HT-29 (cell line): Measurements from ENCODE around the gene ARID3B. TPM values are rescaled to one million over a fixed set of nuclear protein-coding genes. Genes with fewer than 3 reads are reported as not detected.
"Not testable (repeated sequence)": the region's sequence is repeated elsewhere in the genome, so short reads cannot be mapped to it uniquely, and the experiment has no call there.

ENCODE experiments used
- DNase-seq: peaks from one replicate; pipeline ENCODE4 v3.0.0-alpha.2; 2015; ENCODE audit warnings: low spot score
- total RNA-seq: library from RNA; depleted of rRNA; stranded (reverse); fragments of >200 nt; shearing (Covaris generic); gene quantifications from 2 replicates; pipeline ENCODE4 v1.2.3, GENCODE V29; 2014; rRNA removed

ARID3B gene
- total RNA-seq = 4.4 and 5.1 TPM in 2 replicates

DNA sequence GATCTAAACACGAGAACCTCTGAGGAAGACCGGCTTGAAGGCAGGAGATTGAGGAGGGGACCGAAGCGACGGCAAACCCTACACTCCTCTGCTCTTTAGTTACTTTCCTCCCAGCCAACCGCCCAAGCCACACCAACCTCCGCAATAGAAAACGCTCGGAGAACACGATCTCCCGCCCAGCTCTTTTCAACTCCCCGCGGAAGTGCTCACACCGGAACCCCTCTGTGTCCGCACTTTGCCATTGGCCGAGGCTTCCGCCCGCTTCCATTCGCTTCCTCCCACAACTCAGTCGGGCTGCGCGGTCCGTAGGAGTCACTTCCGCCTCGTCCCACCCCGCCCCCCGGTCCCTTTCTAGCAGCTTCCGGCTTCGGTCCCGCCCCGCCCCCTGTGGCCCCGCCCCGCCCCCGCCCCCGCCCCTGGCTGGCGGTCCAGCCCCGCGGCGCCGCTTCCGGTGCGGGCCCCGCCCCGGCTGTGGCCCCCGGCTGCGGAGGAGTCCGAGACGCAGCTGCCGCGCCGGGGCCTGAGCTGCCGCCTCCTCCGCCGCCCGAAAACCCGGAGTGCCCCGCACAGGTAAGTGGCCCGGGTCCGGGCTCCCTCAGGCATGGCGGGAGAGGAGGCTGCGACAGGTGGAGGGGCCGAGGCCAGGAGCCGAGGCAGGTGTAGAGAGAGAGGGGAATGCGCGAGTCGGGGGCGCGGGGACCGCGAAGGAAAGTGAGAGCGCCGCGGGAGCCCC lies at the start of gene ARID3B:
ARID3B (plus strand) TSS at position 460 of the 733 bp plus-strand sequence. CDS start 2,717 bp downstream, outside the sequence.
- peak; percentile 99 for DNase-seq

DNA sequence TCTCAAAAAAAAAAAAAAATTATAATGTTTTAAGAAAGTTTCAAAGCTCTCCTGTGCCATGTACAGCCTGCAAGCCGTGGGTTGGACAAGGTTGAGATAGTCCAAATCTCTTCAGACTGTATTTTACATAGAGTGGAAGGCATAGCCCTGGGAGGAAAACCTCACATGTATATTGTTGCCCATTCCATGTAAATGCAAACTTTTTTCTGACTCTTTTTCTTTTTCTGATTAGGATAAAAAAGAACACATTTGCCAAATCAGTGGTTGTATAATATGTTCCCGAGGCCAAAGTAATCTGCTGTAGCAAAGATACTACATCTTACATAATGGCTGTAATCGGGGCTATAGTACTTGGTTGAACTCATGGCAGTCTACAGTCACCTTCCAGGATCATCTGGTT lies 44.4 kb upstream of the ARID3B start:
- DNase-seq = no peak

DNA sequence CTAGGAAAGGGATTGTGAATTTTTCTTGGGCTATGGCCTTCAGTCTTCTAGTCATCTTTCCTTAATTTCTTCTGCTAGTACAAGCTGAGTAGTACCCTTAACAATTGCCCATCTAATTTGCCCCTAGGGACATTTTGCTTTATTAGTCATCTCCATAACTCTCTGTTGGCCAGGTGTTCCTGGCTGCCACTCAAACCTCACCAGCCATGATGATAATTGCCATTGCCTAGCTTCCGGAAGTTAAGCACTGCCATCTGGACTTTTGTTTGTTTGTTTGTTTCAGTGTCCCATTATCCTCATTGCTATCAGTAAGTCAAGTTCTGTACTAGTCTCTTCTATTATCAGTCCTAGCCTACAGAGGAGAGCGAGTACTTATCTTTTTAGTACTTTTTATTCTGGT lies 43.4 kb upstream of the ARID3B start:
- no peak for DNase-seq

DNA sequence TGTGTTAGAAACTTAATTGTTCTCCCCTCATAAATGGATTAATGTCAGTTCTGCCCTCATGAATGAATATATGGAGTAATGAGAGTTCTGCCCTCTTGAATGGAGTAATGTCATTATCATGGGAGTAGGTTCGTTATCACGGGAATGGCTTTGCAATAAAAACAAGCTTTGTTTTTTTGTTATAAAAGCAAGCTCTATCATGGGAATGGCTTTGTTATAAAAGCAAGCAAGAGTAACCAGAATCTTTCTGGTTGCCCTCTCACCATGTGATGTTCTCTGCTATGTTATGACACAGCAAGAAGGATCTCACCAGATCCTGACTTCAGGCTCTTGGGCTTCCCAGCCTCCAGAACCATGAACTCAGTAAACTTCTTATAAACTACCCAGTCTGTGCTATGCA lies 41.7 kb upstream of the ARID3B start:
- DNase-seq = no peak

DNA sequence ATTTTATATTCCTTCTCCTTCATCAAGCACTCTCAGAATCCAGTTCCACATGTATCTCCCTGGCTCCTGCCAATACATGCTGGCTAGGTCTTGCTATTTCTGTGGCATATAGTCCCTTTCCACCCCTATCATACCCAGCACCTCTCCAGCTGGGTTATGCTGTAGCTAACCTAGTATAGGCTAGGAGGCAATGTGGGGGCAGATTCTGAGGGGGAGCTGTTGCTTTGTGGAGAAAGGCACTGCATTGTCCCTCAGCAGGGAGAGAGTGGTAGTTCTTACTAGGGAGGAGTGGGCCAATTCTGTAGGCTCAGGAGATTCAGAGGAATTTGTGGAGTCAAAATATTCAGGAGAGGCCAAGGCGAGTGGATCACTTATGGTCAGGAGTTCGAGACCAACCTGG lies 40.6 kb upstream of the ARID3B start:
- DNase-seq = no peak

DNA sequence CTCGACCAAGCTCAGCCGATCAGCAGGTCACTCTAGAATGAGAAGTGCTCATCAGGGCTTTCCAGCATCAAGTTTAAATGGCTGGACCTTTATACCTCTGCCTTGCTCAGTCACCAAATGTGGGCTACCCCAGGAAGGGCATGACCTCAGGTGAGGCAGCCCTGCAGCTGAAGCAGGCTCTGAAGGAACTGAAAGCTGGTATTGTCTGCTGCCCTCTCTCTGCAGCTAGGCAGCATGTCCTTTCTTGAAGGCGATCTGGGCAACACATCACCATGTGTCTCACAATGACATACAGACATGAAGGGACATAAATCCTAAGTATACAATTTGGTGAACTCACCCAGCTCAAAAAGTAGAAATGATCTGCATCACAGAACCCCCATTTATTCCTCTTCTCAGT lies 38.7 kb upstream of the ARID3B start:
- DNase-seq = no peak

- no peak for DNase-seq
These were observed 36.6 kb upstream of the ARID3B start for GRCh38 chr15:74504418-74504817.

DNA sequence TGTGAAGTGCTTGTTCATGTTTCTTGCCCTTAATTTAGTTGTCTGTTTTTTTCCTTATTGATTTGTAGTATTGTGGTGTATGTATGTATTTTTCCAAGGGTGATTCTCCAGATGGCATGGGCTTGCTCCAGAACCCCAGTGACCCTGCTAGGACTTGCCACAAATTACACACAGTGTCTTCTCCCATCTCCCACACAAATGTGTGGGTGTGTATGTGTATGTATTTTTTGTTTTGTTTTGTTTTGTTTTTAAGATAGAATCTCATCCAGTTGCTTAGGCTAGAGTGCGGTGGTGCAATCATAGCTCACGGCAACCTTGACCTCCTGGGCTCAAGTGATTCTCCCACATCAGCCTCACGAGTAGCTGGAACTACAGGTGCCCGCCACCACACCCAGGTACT lies 36.2 kb upstream of the ARID3B start:
- no peak for DNase-seq

DNA sequence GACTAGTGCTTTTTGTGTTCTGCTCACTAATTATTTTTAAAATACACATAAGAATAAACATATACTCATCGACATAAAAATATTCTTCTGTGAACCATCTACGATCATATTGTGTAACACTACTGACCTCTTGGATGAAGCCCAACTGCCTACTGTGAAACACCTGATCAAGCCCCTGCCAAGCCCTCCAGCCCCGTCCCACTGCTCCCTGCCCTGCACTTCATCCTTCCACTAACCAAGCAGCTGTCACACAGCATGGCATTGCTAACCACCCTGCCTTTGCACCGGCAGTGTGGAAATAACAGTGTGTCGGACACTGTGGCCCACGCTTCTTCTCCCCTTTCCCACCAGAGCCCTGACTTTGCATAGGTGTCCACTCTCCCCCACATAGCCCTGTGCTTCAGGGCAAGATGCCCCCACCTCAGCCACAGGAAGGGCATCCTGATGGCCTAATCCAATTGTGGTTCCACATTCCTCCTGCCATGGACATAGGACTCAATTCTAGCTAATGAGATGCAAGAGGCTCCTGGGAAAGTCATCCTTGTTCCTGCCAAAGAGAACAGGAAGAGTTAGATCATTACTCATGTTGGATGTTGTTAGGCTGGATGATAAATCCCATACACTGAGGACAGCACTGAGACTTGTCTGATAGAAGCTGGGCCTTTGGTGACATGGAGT lies 35.0 kb upstream of the ARID3B start:
- no peak for DNase-seq

- no peak for DNase-seq
These were observed 34.5 kb upstream of the ARID3B start for GRCh38 chr15:74506515-74506840.

DNA sequence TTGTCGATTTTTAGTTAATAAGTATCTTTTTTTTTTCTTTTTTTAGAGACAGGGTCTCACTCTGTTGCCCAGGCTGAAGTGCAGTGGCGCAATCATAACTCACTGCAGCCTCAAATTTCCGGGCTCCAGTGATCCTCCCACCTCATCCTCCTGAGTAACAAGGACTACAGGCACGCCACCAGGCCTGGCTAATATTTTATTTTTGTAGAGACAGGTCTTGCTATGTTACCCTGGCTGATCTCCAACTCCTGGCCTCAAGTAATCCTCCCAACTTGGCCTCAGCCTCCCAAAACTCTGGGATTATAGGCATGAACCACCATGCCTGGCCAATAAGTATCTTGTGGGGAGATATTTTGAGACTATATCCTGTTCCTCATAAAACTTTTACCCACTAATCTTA lies 29.4 kb upstream of the ARID3B start:
- no peak for DNase-seq

- not testable (repeated sequence) for DNase-seq
These were observed 27.0 kb upstream of the ARID3B start for GRCh38 chr15:74514059-74514458.

GRCh38 chr15:74517096-74517495 lies 23.9 kb upstream of the ARID3B start:
- DNase-seq = no peak

- DNase-seq = no peak
These were observed 21.7 kb upstream of the ARID3B start for GRCh38 chr15:74519311-74519710.

- no peak for DNase-seq
These were observed 20.6 kb upstream of the ARID3B start for GRCh38 chr15:74520407-74520806.

DNA sequence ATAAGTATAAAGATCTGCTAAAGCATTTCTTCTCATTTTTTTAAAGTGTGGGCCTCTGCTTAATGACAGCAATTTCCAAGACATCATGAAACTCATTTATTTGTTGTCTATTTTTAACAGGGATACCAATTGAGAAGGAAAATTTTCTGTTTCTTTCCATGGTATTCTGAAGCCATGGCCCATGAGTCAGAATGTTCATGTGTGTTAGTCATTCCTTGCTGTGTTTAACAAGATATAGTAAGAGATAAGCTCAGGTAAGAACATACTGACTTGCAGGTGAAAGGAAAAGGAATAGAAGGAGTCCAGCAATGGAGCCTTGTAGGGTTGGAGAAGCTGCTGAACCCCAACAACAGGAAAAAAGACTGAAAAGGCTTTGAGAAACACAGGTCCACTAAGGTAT lies 17.0 kb upstream of the ARID3B start:
- DNase-seq = no peak

DNA sequence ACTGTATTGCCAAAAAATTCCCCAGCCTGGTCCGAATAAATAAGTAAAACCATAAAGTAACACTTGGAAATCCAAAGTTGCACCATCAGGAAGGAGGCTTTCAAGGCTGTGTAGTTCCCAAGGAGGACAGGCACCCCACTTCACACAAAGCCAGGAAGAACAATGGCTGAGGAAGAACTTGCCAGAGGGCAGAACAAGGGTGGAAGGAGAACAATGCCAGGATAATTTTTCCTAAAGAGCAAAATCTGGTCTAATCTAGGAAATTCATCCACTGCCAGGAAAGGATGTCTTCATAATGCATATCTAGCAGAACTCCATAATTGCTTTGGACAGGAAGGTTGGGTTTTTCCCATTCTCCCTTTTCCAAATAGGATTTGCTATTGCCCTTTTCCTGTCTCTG lies 15.7 kb upstream of the ARID3B start:
- DNase-seq = no peak

- DNase-seq = no peak
These were observed 15.1 kb upstream of the ARID3B start for GRCh38 chr15:74525945-74526344.

DNA sequence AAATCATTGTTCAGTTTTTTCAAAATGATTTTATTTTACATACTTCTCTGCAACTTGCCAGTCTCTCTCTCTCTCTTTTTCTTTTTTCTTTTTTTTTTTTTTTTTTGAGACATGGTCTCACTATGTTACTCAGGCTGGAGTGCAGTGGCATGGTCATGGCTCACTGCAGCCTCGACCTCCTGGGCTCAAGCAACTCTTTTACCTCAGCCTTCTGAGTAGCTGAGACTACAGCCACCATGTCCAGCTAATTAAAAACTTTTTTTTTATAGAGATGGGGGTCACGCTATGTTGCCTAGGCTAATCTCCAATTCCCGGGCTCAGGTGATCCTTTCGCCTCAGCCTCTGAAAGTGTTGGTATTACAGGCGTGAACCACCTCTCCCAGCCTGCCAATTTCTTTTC lies 12.1 kb upstream of the ARID3B start:
- no peak for DNase-seq

GRCh38 chr15:74529921-74530320 lies 11.1 kb upstream of the ARID3B start:
- DNase-seq = no peak

DNA sequence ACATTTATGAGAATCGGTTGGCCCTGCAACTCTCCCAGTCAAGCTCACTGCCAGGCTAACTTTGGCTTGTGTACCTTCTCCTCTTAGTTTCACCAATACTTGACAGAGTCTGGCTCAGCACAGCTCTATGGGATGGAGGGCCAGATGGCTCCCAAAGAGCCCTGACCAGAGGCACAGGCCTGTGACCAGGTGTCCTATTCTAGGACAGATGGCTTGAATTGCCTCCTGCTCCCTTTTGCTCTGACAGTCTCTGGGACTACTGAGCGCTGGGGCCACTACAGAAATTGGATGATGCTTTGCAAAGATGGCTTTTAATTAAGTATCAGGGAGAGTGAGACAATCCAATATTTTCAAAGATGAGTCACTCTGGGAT lies 10.3 kb upstream of the ARID3B start:
- DNase-seq = no peak

- DNase-seq = no peak
These were observed 9.7 kb upstream of the ARID3B start for GRCh38 chr15:74531144-74531811.
